Measurements from ENCODE around the gene BRCC3.

BRCC3 gene

GRCh38 chrX:155056877-155057792, 14.2 kb upstream of the BRCC3 start:
- peak; percentile 7 to 18 for DNase-seq (ENCODE audit: low read depth in 2 of 2)

GRCh38 chrX:155061760-155062159, 9.5 kb upstream of the BRCC3 start:
- no peak for DNase-seq (ENCODE audit: low read depth in 2 of 2)

GRCh38 chrX:155065035-155065734, 6.1 kb upstream of the BRCC3 start:
- DNase-seq (ENCODE audit: low read depth in 2 of 2) = no peak

GRCh38 chrX:155068165-155068564, 3.1 kb upstream of the BRCC3 start:
- DNase-seq (ENCODE audit: low read depth in 2 of 2) = no peak

GRCh38 chrX:155069414-155069813, 1.9 kb upstream of the BRCC3 start:
- DNase-seq (ENCODE audit: low read depth in 2 of 2) = no peak

- DNase-seq (ENCODE audit: low read depth in 2 of 2) = no peak
Measured at GRCh38 chrX:155070038-155070437, 1.3 kb upstream of the BRCC3 start.

GRCh38 chrX:155070663-155070974, 689 bp upstream of the BRCC3 start:
- no peak for DNase-seq (ENCODE audit: low read depth in 2 of 2)

- no peak for DNase-seq (ENCODE audit: low read depth in 2 of 2)
Measured at GRCh38 chrX:155071694-155072280, 479 bp downstream of the BRCC3 start.

- peak in 1 of 2 donors; percentile 21 for DNase-seq (ENCODE audit: low read depth in 2 of 2)
Measured at GRCh38 chrX:155086202-155086840, 15.0 kb downstream of the BRCC3 start.

GRCh38 chrX:155086961-155087735, 15.8 kb downstream of the BRCC3 start:
- DNase-seq (ENCODE audit: low read depth in 2 of 2) = no peak

GRCh38 chrX:155094468-155095061, 23.3 kb downstream of the BRCC3 start:
- no peak for DNase-seq (ENCODE audit: low read depth in 2 of 2)

GRCh38 chrX:155105919-155106318, 34.6 kb downstream of the BRCC3 start:
- DNase-seq (ENCODE audit: low read depth in 2 of 2) = no peak

- DNase-seq (ENCODE audit: low read depth in 2 of 2) = no peak
Measured at GRCh38 chrX:155108427-155108826, 37.1 kb downstream of the BRCC3 start.

GRCh38 chrX:155112171-155112570, 40.9 kb downstream of the BRCC3 start:
- no peak for DNase-seq (ENCODE audit: low read depth in 2 of 2)

GRCh38 chrX:155113097-155113496, 41.8 kb downstream of the BRCC3 start:
- DNase-seq (ENCODE audit: low read depth in 2 of 2) = no peak

- no peak for DNase-seq (ENCODE audit: low read depth in 2 of 2)
Measured at GRCh38 chrX:155115174-155115819, 44.0 kb downstream of the BRCC3 start.

- DNase-seq (ENCODE audit: low read depth in 2 of 2) = no peak
Measured at GRCh38 chrX:155127465-155127864, 56.2 kb downstream of the BRCC3 start.

GRCh38 chrX:155127940-155128339, 56.6 kb downstream of the BRCC3 start:
- DNase-seq (ENCODE audit: low read depth in 2 of 2) = no peak

GRCh38 chrX:155132110-155132509, 60.8 kb downstream of the BRCC3 start:
- no peak for DNase-seq (ENCODE audit: low read depth in 2 of 2)

GRCh38 chrX:155134255-155134654, 62.9 kb downstream of the BRCC3 start:
- DNase-seq (ENCODE audit: low read depth in 2 of 2) = no peak

All from stimulated activated CD4-positive, alpha-beta T cell treated with anti-CD3 and anti-CD28 coated beads, Interleukin-1b, Interleukin-23, amount 100 ng/mL, for 1 hour (primary cell).